HG02840 (cell line): ENCODE results near the gene KLC4.

ENCODE experiments used
- ATAC-seq: cut with Tn5 transposase; IDR thresholded peaks from one replicate; pipeline ENCODE4 v1.9.1; 2021; ENCODE audit warnings: mild to moderate bottlenecking, moderate library complexity, moderate number of reproducible peaks; ENCODE audit not compliant: unreplicated experiment, low FRiP score

KLC4 gene

DNA sequence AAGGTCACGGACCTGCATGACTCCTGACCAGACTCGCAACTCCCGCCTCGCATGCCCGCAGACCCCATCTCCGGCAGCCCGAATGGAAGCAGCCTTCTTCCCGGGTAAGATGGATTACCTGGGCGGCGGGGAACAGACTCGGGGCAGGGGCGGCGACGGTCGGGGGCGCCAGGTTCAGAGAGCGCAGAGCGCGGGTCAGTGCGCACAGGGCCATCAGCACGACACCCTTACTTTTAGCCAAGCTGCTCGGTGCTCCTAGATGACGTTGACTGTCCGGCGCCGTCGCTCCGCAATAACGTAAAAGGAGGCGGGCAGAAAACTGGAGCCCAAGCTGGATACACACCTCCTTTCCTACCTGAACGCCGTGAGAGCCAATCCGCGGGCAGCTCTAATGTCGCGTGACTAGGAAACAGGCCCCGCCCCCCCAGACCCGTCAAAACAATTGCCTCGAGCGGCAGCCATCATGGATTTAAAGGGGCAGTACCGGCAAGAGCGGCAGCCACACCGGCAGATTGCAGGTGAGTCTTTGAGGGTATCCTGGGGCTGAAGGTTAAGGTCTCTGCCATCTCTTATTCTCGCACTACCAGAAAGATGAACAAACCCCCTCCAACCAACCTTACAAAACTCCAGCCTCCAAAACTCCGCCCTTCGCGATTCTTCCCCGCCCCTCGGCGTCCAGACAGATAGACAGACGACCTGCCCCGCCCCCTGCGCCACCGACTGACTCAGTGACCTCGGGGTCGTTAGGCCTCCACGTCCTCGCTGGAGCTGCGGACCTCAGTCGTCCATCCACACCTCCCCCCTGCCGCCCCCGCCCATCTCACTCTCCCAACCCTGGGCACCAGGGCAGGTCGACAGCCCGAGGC, at the start of gene KLC4, which contains the start of gene MRPL2:
Gene KLC4, plus strand, starts transcription at position 464 of the 866 bp plus-strand sequence. CDS start 1,705 bp downstream, outside the sequence.
Gene MRPL2, minus strand, starts transcription at position 267 of the 866 bp plus-strand sequence. Its CDS starts 53 bp downstream, at position 214.
- ATAC-seq = peak; percentile 88

DNA sequence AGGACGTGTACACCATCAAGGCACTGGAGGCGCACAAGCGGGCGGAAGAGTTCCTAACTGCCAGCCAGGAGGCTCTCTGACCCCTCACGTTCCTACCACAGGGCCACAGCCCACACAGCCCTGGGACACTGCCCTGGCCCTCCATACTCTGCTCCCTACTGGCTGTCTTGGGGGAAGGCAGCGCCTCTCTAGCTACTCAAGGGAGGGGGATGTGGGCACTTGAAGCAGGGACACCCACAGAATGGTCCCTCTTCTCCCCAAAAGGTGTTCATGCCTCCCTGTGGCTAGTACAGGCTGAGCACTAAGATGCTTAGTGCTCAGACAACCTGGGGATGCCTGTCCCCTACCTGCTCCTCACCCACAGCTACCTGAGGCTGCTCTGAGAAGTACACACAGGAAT, 48.2 kb upstream of the KLC4 start:
- no peak for ATAC-seq

DNA sequence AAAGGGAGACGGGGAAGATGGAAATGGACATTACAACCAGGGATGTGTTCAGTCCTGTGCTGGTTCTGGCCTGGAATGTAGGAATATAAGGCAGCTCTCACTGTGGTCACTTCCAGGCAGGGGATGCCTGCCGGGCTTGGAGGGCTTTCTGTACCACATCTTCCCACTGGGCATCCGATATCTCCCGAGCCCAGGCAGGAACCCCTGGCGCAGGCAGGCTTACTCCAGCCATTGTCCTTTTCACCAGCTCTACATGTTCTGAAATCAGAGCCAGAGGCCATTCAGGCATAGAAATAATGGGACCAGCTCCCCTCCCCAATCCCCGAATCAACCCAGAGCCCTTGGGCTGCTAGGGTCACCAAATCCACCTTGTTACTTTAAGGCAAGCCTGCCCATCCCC, 47.1 kb upstream of the KLC4 start:
- no peak for ATAC-seq

DNA sequence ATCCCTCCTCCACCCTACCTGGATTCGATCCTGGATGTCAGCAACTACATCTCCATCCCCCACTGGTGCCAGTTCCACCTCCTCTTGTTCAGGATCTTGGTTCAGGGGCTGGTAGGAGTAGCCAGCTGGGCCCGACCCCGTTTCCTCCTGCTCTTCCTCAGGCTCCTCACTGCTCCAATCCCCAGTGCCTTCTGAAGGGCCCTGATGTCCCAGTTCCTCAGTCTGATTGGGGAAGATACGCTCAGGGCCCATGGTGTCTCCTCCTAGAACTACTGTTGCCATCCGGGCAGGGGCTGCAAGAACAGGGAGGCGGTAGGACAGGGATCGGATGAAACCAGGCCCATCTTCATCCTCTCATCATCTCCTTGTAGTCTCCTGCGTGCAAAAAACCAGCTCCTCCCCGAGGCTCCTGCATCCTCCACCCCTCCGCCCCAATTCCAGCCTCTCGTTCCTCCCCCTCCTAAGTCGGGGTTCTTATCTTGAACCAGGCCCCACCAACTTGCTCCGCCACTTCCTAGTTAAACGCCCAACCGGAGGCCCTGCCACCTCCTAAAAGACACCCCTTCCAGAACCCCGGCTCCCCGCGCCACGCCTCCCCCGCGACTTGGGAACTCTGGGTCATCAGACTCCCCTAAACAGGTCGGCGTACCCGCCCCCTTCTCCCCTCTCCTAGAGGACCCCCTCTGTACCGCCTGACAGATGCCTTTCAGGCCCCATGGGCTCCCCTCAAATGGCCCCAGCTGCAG, 46.2 kb upstream of the KLC4 start:
- peak; percentile 9 for ATAC-seq

DNA sequence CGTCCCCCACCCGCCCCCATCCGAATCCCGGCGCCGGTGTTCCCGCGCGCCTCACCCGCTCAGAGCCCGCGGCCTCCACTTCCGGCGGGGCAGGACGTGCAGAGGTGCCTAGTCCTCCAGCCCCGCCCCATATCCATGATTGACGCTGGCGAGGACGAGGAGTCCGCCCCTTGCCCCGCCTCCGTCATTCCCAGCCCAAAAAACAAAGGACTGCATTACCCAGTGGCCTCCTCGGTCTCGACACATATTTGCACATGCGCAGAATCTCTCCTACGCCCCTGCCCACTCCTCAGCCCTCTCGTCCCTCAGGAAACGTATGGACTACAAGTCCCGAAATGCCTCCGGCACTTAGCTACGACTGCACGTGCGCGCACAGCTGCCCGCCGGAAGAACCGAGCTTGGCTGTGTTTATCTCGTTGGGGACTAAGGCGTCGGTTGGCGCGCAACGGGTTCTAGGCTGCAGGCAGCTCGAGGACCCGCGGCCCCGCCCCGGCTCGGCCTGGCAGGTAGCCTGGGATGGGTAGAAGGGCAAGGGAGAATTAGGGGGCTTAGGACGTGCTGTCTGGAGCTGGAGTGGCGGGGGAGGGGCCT, 45.5 kb upstream of the KLC4 start, which contains the start of the genes KLHDC3 and MEA1:
Gene KLHDC3, plus strand, starts transcription at position 407 of the 591 bp plus-strand sequence. CDS start 2,944 bp downstream, outside the sequence.
Gene MEA1, minus strand, starts transcription at position 104 of the 591 bp plus-strand sequence. CDS start 133 bp downstream, outside the sequence.
- ATAC-seq = peak; percentile 95

DNA sequence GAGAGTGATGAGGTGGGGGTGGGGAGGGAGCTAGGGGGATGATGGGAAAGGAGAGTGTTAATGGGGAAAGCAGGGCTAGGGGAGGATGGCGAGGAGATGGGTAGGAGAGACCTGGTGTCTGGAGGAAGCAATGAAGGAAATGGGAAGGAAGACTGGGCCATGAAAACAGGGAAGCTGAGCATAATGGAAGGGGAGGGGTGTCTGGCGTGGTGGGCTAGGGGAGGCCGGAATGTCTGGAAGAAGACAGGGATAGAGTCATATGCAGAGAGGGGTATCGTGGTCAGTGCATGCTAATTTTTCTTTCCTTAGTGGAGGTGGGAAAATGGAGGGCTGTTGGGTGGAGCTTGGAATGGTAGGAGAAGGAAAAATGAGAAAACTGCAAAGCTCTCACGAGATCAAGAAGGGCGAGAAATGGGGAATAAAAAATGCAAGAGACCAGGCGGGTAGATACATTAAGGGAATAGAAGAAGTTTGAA, 45.0 kb upstream of the KLC4 start:
- ATAC-seq = no peak

DNA sequence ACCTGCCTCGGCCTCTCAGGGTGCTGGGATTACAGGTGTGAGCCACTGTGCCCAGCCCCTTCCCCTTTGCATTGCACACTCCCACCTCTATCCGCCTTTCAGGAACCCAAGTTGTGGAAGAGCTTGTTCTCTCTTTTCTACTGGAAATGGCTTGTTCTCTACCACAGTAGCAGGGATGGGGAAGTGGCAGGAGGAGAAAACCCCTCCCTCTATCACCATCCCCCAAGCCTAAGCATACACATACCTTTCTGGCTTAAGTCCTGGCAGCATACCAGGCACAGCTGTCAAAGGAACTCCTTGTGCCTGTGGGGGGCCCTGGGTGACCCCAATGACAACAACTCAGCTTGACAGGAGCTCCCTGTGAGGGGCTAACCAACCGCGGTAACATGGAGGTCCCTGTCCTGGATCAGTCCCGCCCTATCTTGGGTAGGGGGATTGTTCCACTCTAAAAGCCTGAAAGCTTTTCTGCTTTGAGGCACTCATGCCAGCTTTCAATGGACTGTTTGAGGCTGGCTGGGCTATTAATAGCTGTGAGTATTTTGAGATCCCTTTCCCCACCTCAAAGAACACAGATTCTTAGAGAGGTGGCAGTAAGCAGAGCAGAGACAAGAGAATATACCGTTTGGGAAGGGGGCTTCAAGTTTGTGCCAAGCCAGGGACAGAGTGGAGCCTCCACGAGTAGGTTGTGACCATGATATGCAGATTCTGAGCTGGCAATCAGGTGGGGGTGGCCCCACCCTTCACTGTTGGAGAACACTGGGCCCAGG, 43.1 kb upstream of the KLC4 start:
- no peak for ATAC-seq

DNA sequence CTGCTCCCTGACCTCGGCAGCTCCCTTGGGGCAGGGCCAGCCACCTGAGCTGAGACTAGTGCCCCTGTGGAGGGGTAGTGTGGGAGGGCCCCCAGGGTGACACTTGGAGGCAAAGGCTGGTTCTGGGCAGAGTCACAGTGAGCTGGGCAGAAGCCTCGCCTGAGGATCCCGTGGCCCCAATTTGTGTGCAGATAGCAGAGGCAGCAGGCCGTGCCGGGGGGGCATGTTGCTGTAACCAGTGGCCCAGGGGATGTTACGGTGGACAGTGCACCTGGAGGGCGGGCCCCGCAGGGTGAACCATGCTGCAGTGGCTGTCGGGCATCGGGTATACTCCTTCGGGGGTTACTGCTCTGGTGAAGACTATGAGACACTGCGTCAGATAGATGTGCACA, 42.5 kb upstream of the KLC4 start:
- no peak for ATAC-seq

DNA sequence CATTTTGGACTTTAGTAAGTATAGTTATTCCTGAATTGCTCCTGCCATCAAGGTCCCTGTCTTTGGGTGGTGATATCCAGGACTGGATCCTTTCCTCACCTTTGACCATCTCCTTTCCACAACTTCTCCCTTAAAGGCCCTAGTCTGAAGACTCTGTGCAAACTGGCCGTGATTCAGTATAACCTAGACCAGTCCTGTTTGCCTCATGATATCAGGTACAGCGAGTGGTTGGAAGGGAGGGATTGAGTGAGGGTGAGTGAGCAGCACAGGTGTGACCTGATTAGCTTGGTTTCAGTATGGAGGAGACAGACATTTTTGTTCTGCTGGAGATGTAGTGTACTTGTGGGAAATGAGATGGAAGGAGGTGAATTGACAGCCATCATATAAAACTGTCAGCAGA, 40.3 kb upstream of the KLC4 start:
- no peak for ATAC-seq

DNA sequence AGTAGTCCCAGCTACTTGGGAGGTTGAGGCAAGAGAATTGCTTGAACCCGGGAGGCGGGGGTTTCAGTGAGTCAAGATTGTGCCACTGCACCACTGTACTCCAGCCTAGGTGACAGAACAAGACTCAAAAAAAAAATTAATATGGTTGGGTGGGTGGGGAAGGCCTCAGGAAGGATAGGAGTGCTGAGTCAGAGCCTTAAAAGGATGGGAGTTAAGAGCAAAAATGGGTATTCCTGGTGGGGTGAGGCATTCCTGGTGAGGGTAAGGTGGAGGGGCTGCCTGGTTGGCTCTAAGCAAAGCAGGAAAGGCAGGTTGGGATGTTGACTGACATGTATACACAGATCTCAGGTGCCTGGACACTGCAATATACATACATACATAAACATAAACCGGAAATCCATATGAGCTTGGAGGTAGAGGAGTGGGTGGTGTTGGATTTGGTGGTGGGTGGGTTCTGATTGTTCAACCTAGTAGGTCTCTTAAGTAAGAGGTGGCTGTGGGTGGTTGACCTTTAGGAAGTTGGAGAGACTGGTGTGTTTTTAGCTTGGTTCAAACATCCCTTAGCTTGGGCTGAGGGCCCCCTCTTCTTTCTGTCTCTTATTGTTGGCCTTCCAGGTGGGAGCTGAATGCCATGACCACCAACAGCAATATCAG, 39.3 kb upstream of the KLC4 start:
- ATAC-seq = no peak

DNA sequence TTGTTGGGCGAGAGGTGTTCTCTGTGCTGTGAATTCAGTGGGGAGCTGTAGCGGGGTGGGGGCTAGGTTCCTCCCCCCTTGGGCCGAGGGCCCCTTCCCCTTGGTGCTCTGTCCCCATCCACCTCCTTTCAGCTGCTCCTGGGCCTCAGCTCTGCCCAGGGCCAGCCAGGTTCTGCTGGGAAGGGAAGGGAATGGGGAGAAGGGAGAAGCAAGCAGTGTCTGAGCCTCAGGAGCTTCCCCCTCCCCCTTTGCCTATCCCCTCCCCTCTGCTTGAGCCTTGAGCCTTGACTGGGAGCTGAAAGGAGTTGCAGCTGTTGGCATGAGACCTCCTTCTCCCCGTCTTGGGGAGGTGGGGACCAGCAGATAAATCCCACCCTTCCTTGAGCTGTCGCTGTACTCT, 38.6 kb upstream of the KLC4 start:
- ATAC-seq = no peak

DNA sequence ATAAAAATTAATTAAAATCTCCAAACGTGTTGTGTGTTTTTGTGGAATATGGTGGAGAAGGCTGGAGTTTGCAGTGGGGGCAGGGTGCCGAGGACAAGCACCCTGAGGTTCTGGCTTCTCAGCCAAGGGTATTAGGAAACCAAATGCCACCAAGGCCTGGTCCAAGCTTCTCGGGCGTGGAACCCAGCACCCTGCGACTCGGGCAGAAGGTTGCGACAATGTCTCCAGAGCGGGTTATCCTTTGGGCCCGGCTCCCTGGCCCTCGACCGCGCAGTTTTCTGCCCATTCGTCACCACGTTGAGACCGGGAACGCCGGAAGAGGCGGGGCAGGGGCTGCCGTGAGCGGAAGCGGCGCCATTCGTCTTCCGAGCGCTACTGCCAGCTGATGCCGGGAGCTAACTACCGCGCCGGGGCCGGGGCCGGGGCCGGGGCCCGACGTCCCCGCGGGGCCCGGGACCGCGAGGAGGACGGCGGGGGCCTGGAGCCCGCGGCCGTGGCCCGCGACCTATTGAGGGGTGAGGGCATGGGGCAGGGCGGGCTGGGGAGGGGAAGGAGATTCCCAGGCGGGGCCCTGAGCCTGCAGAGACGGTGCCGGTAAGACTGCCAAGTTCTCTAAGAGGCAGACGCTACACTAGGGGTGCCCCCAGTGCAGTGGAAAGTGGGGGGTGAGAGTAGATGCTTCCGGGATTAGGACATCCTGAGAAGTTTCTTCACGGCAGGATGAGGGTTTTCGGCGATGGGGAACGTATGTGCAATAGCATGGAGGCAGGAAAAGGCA, 38.0 kb upstream of the KLC4 start, which contains the start of gene RRP36:
Gene RRP36, plus strand, starts transcription at position 354 of the 778 bp plus-strand sequence. Its CDS starts 32 bp downstream, at position 386.
- peak; percentile 57 for ATAC-seq

DNA sequence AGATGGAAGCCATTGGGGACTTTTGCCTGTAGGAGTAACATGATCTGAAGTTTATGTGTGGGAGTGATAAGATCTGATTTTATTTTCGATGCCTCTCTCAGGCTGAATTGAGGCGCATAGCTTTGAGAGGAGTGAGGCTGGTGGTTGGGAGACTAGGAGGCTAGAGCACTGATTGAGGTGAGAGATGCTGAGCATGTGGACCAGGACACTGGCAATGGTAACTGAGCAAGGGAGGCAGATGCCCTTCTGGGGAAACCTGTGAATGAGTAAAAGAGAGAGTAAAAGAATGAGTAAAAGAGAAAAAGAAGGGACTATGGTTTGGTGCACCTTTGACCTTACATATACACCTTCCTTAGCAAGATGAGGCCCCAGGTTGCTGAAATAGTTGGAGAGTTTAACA, 35.0 kb upstream of the KLC4 start:
- no peak for ATAC-seq

DNA sequence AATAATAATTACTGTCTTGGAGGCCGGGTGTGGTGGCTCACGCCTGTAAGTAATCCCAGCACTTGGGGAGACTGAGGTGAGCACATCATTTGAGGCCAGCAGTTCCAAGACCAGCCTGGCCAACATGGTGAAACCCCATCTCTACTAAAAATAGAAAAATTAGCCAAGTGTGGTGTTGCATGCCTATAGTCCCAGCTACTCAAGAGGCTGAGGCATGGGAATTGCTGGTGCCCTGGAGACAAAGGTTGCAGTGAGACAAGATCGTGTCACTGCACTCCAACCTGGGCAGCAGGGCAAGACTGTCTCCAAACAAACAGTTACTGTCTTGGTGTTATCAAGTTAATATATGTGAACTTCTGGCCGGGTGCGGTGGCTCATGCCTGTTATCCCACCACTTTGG, 33.1 kb upstream of the KLC4 start:
- no peak for ATAC-seq

DNA sequence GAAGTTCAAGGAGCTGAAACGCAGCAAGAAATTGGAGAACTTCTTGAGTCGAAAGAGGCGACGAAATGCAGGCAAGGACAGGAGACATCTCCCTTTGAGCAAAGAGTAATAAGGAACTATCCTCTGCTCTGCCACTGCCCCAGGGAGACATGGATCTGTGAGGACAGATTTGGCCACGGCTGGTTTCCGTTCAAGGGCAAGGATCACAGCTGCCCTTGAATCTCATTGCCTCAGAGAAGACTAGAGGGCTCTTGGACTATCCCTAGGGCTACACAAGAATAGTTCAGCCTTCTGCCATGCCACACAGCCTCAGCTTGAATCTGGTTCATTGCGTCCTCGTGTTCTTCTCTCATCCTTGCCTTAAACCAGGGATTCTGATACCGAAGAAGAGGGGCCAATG, 30.3 kb upstream of the KLC4 start:
- no peak for ATAC-seq

DNA sequence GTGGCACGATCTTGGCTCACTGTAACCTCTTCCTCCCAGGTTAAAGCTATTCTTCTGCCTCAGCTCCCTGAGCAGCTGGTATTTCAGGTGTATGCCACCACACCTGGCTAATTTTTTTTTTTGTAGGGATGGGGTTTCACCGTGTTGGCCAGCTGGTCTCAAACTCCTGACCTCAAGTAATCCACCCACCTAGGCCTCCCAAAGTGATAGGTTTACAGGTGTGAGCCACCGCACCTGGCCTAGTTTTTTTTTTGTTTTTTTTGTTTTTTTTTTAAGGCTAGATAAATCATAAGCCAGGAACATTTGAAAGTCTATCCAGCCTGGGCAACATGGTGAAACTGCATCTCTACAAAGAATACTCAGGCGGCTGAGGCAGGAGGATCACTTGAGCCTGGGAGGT, 27.1 kb upstream of the KLC4 start:
- ATAC-seq = no peak

DNA sequence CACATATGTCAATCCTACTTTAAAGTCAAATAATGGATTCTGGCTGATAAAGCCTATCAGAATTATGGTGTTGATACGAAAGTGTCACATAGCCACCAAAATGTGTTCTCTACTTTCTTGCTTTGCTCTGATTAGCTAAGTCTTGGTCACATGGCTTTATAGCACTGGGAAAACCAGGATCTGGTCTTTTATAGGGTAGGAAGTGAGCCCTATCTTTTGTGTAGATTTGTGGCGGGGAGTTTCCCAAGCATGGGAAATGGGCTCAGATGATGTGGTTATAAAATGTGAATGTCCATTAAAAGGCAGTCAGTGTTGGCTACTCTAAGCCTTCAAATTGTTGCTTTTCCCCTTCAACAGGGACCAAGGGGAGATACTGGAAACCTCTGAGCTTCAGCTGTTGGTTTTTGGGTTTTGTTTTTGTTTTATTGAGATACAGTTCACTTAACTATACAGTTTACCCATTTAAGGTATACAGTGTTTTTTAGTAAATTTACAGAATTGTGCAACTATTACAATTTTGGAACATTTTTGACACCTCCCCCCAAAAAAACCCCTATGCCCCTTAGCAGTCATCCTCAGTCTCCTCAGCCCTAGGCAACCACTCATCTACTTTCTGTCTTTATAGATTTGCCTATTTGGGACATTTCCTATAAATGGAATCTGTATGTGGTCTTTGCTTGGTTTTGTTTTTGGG, 25.8 kb upstream of the KLC4 start:
- no peak for ATAC-seq

DNA sequence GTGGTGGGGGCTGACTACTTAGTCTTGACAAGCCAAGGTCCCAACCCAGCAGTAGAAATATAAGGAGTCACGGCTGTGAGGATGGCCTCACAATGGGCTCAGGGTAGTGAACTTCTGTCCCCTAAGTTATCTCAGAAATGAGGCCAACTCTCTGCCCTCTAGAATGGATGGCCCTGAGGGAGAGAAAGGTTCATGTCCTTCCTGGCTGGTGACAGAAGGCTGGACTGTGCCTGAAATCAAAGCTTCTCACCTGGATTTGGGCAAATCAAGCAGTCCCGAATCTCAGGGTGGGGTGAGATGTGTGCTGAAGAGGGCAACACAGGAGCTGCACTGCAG, 25.3 kb upstream of the KLC4 start:
- ATAC-seq = no peak
